H9 (cell line): Measurements from ENCODE around the gene MLKL. TPM values are rescaled to one million over a fixed set of nuclear protein-coding genes. Genes with fewer than 3 reads are reported as not detected.
A peak's percentile ranks its signal among the peaks of the same experiment; 100 is the strongest.

ENCODE experiments used
- DNase-seq: peaks from one replicate; pipeline ENCODE4 v3.0.0-alpha.2; 2017
- H2AFZ ChIP-seq: one replicate; pipeline ENCODE4 v1.6.1; 2013; ENCODE audit warnings: mild to moderate bottlenecking, low read length, control low read depth, moderate library complexity
- H2AK5ac ChIP-seq: 2 replicates; pipeline ENCODE4 v1.6.1; 2013; ENCODE audit warnings: low read length, control low read depth, mixed read lengths; ENCODE audit not compliant: insufficient read length
- H2BK120ac ChIP-seq: one replicate; pipeline ENCODE4 v1.6.1; 2013; ENCODE audit warnings: low read depth, mild to moderate bottlenecking, low read length, control low read depth, inconsistent platforms; ENCODE audit not compliant: poor library complexity, severe bottlenecking
- H2BK12ac ChIP-seq: 2 replicates; pipeline ENCODE4 v1.6.1; 2013; ENCODE audit warnings: low read length, control low read depth, mixed read lengths, low read depth; ENCODE audit not compliant: insufficient read length
- H2BK15ac ChIP-seq: 2 replicates; pipeline ENCODE4 v1.6.1; 2013; ENCODE audit warnings: low read depth, low read length, control low read depth
- H2BK20ac ChIP-seq: one replicate; pipeline ENCODE4 v1.6.1; 2013; ENCODE audit warnings: low read depth, mild to moderate bottlenecking, low read length, control low read depth, inconsistent platforms; ENCODE audit not compliant: poor library complexity, severe bottlenecking
- H2BK5ac ChIP-seq: 2 replicates; pipeline ENCODE4 v1.6.1; 2013; ENCODE audit warnings: low read length, control low read depth, mixed read lengths; ENCODE audit not compliant: insufficient read length
- H3K14ac ChIP-seq: 2 replicates; pipeline ENCODE4 v1.6.1; 2013; ENCODE audit warnings: low read length, control low read depth; ENCODE audit not compliant: insufficient read depth
- H3K18ac ChIP-seq: 2 replicates; pipeline ENCODE4 v1.6.1; 2013; ENCODE audit warnings: low read depth, mild to moderate bottlenecking, mixed read lengths, low read length, control low read depth; ENCODE audit not compliant: insufficient read length
- H3K23ac ChIP-seq: 2 replicates; pipeline ENCODE4 v1.6.1; 2013; ENCODE audit warnings: low read length, control low read depth, mixed read lengths, low read depth; ENCODE audit not compliant: insufficient read length
- H3K23me2 ChIP-seq: 2 replicates; pipeline ENCODE4 v1.6.1; 2013; ENCODE audit warnings: low read depth, mild to moderate bottlenecking, mixed read lengths, low read length, control low read depth; ENCODE audit not compliant: insufficient read length, poor library complexity, severe bottlenecking
- H3K27ac ChIP-seq: 2 replicates; pipeline ENCODE4 v1.5.1; 2013; ENCODE audit warnings: low read length, control low read depth, mixed read lengths, low read depth; ENCODE audit not compliant: insufficient read length
- H3K27me3 ChIP-seq: 2 replicates; pipeline ENCODE4 v1.6.1; 2013; ENCODE audit warnings: low read length, control low read depth, inconsistent platforms; ENCODE audit not compliant: insufficient read depth
- H3K4ac ChIP-seq: 2 replicates; pipeline ENCODE4 v1.6.1; 2013; ENCODE audit warnings: low read depth, mild to moderate bottlenecking, control low read depth, inconsistent platforms, low read length, moderate library complexity
- H3K4me1 ChIP-seq: 2 replicates; pipeline ENCODE4 v1.6.1; 2013; ENCODE audit warnings: low read length, control low read depth, inconsistent platforms; ENCODE audit not compliant: insufficient read depth
- H3K4me2 ChIP-seq: 2 replicates; pipeline ENCODE4 v1.6.1; 2013; ENCODE audit warnings: low read length, control low read depth, mixed read lengths; ENCODE audit not compliant: insufficient read length, insufficient read depth
- H3K56ac ChIP-seq: 2 replicates; pipeline ENCODE4 v1.6.1; 2013; ENCODE audit warnings: low read depth, mild to moderate bottlenecking, mixed read lengths, low read length, control low read depth; ENCODE audit not compliant: insufficient read length
- H3K79me1 ChIP-seq: 2 replicates; pipeline ENCODE4 v1.6.1; 2013; ENCODE audit warnings: low read depth, mild to moderate bottlenecking, moderate library complexity, low read length, control low read depth, inconsistent platforms; ENCODE audit not compliant: insufficient read depth, poor library complexity, severe bottlenecking
- H3K79me2 ChIP-seq: 2 replicates; pipeline ENCODE4 v1.6.1; 2013; ENCODE audit warnings: low read length, control low read depth, inconsistent platforms; ENCODE audit not compliant: insufficient read depth
- H3K9ac ChIP-seq: 2 replicates; pipeline ENCODE4 v1.6.1; 2013; ENCODE audit warnings: low read length, control low read depth, mixed read lengths; ENCODE audit not compliant: insufficient read length; ENCODE audit errors: extremely low read depth
- H3K9me3 ChIP-seq: one replicate; pipeline ENCODE4 v1.6.1; 2013; ENCODE audit warnings: low read depth, low read length, inconsistent platforms; ENCODE audit not compliant: control insufficient read depth
- H3T11ph ChIP-seq: one replicate; pipeline ENCODE4 v1.6.1; 2013; ENCODE audit warnings: mild to moderate bottlenecking, low read length, control low read depth, inconsistent platforms
- H4K20me1 ChIP-seq: one replicate; pipeline ENCODE4 v1.6.1; 2013; ENCODE audit not compliant: control insufficient read depth, insufficient read length, insufficient read depth
- H4K5ac ChIP-seq: 2 replicates; pipeline ENCODE4 v1.6.1; 2013; ENCODE audit warnings: low read depth, mild to moderate bottlenecking, mixed read lengths, low read length, control low read depth; ENCODE audit not compliant: insufficient read length
- H4K8ac ChIP-seq: replicated peaks from 2 replicates; pipeline ENCODE4 v1.6.1; 2013; ENCODE audit warnings: low read length, control low read depth, mixed read lengths, low read depth; ENCODE audit not compliant: insufficient read length
- H4K91ac ChIP-seq: 2 replicates; pipeline ENCODE4 v1.6.1; 2013; ENCODE audit warnings: low read depth, mild to moderate bottlenecking, moderate library complexity, mixed read lengths, low read length, control low read depth; ENCODE audit not compliant: insufficient read length
- H3K27ac Mint-ChIP-seq, 3 experiments: 2 replicates in 2 of 3; 3 replicates in 1 of 3; pipeline ENCODE4 v1.8.0; 2020 to 2021; ENCODE audit warnings: mixed read lengths in 3 of 3, mild to moderate bottlenecking in 1 of 3, moderate library complexity in 1 of 3
- H3K27me3 Mint-ChIP-seq: 2 replicates; pipeline ENCODE4 v1.8.0; 2021; ENCODE audit warnings: low read depth, mild to moderate bottlenecking, moderate library complexity, mixed read lengths
- H3K36me3 Mint-ChIP-seq, 3 experiments: 2 replicates in 2 of 3; 3 replicates in 1 of 3; pipeline ENCODE4 v1.8.0; 2020 to 2021; ENCODE audit warnings: low read depth in 3 of 3, mixed read lengths in 3 of 3; ENCODE audit not compliant: insufficient read depth in 1 of 3
- H3K4me1 Mint-ChIP-seq, 2 experiments: 2 replicates each; pipeline ENCODE4 v1.8.0; 2020; ENCODE audit warnings: mixed read lengths in 2 of 2
- H3K4me3 Mint-ChIP-seq, 2 experiments: 2 replicates in 1 of 2; 3 replicates in 1 of 2; pipeline ENCODE4 v1.8.0; 2020 to 2021; ENCODE audit warnings: mild to moderate bottlenecking in 2 of 2, mixed read lengths in 2 of 2, moderate library complexity in 1 of 2
- H3K9me3 Mint-ChIP-seq, 2 experiments: 2 replicates in 1 of 2; 3 replicates in 1 of 2; pipeline ENCODE4 v1.8.0; 2020; ENCODE audit warnings: mild to moderate bottlenecking in 2 of 2, mixed read lengths in 2 of 2, moderate library complexity in 1 of 2
- WGBS: extraction: QIAGEN DNeasy Blood & Tissue Kit; methylation state at CpG from one replicate; pipeline ENCODE4 v1.1.7; 2013; ENCODE audit warnings: missing lambda C conversion rate, low lambda C conversion rate, mixed read lengths; ENCODE audit not compliant: insufficient read length; ENCODE audit errors: extremely low coverage; 5-methylcytosine and 5-hydroxymethylcytosine counted together
- total RNA-seq: library from RNA; stranded (reverse); gene quantifications from 2 replicates; pipeline ENCODE4 v1.2.1, GENCODE V29; 2021
- TF ChIP-seq, protein P1 (sequence below): fragments of 200-600 bp; sonication (generic); conservative IDR thresholded peaks from 3 replicates; pipeline ENCODE4 v1.8.0; 2021; ENCODE audit warnings: antibody characterized with exemption, mild to moderate bottlenecking

Gene MLKL
- total RNA-seq, 1 experiment from 2014 or later, result 0.37 TPM

DNA sequence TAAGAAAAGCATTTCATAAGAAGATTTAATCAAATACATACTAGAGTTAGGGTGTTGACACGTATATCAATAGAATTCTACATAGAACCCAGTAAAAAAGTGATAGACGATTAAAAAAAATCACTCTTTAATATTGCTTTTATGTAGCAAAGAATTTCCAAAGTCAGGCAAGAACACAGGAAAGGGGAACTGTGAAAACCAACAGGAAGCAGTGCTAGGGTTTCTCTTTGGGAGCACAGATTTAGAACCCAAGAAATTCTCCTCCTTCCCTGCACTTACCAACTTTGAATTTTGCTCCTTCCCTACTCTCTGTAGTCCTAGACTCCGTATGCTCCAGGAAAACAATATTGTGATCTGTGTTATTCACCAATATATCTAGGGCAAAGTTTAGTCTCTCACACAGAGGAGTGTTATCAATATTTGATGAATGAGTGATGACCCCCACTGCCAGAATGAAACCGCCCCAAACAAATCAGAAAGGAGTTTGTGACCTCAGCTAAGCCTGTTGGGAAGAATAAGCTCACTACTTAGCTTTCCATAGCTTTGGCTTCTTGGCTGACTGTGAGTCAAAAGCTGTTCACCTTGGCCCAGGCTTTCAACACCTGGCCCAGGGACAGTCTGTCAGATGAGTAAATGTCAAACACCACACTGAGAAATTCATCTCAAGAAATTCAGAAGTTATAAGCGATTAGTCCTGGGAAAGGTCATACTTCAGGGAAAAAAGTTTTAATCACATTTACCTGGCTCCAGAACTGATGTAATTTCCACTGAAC, 42.6 kb downstream of the MLKL start:
- H2AK5ac ChIP-seq, result no peak overlapping the region
- H3K9me3 Mint-ChIP-seq, result no peaks in the 10 kb centered on the region
- H3K79me2 ChIP-seq, result peaks cover 31% of the 10 kb centered on the region
- H2BK12ac ChIP-seq, result no peak overlapping the region
- no peak overlapping the region for H3K18ac ChIP-seq
- DNase-seq, result no peak
- no peak overlapping the region for H3T11ph ChIP-seq
- no peak overlapping the region for H2BK20ac ChIP-seq
- H2BK5ac ChIP-seq, result no peak overlapping the region
- no peaks in the 10 kb centered on the region for H4K20me1 ChIP-seq
- H3K4ac ChIP-seq, result no peak overlapping the region
- no peak overlapping the region for H2BK120ac ChIP-seq
- H4K91ac ChIP-seq, result no peak overlapping the region
- TF ChIP-seq, protein P1, sequence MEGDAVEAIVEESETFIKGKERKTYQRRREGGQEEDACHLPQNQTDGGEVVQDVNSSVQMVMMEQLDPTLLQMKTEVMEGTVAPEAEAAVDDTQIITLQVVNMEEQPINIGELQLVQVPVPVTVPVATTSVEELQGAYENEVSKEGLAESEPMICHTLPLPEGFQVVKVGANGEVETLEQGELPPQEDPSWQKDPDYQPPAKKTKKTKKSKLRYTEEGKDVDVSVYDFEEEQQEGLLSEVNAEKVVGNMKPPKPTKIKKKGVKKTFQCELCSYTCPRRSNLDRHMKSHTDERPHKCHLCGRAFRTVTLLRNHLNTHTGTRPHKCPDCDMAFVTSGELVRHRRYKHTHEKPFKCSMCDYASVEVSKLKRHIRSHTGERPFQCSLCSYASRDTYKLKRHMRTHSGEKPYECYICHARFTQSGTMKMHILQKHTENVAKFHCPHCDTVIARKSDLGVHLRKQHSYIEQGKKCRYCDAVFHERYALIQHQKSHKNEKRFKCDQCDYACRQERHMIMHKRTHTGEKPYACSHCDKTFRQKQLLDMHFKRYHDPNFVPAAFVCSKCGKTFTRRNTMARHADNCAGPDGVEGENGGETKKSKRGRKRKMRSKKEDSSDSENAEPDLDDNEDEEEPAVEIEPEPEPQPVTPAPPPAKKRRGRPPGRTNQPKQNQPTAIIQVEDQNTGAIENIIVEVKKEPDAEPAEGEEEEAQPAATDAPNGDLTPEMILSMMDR, result no peak
- no peak overlapping the region for H3K4me2 ChIP-seq
- no peak overlapping the region for H3K9ac ChIP-seq
- H3K9me3 ChIP-seq, result no peaks in the 10 kb centered on the region
- H3K4me1 ChIP-seq, result no peaks in the 10 kb centered on the region
- peaks cover 19% of the 10 kb centered on the region for H3K79me1 ChIP-seq
- no peak overlapping the region for H2AFZ ChIP-seq
- no peaks in the 10 kb centered on the region for H3K27me3 Mint-ChIP-seq
- no peak overlapping the region for H3K4me3 Mint-ChIP-seq
- no peak overlapping the region for H3K23ac ChIP-seq
- H3K27me3 ChIP-seq, result no peaks in the 10 kb centered on the region
- H4K5ac ChIP-seq, result no peak overlapping the region
- no peak overlapping the region for H2BK15ac ChIP-seq
- H3K23me2 ChIP-seq, result no peaks in the 10 kb centered on the region
- no peak overlapping the region for H3K56ac ChIP-seq
- H3K36me3 Mint-ChIP-seq, result peaks cover 49 to 87% (median 71%) of the 10 kb centered on the region in 3 experiments; a peak in 6 of 7 replicates
- H3K27ac ChIP-seq, result no peak overlapping the region
- peak overlapping the region in 1 of 3 experiments; percentile 14; a peak in 1 of 7 replicates for H3K27ac Mint-ChIP-seq
- H4K8ac ChIP-seq, result no peak overlapping the region
- H3K4me1 Mint-ChIP-seq, result peaks cover 0 to 7% of the 10 kb centered on the region in 2 experiments; a peak in 2 of 4 replicates
- WGBS, result no CpG with 5 or more reads among the region's 5 CpGs
- H3K14ac ChIP-seq, result no peak overlapping the region
